Limb (tissue), 2 donors: ENCODE data around the gene ST3GAL5.

Experiments
- DNase-seq, 2 donors: peaks; one replicate each; pipeline ENCODE4 v3.0.0-alpha.2; 2016; ENCODE audit errors: extremely low spot score in 2 of 2

The ST3GAL5 gene

DNA sequence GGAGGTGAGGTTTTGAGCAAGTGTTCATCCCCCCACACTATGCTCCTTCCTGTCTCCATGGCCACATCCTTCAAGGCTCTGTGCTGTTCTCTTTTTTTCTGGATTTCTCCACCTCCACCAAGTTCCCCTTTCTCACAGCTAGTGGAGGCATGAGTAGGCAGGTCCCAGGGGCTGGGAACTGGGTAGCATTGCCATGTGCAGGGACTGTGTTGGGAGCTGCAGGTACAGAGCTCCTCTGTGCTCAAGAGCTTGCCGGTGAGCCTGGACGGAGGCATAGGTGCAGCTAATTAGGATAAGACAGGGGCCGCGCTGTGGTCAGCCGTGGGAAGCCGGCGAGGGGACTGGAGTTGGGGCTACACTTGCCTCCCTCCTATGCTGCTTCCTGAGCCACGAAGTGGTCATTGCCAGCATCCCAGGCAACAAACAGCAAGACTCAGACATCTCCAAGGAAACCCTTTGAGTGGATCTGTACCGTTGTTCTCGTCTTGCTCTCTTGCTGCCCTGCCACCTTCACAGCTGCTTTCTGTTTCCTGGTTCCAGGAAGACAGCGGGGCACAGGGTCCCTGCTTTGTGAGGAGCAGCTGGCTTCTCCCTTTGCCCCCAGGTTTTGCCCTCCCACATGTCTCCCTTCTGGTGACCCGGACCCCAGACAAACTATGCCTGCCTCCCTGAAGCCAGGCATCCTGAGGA is 98.1 kb downstream of the ST3GAL5 start:
- no peak for DNase-seq

DNA sequence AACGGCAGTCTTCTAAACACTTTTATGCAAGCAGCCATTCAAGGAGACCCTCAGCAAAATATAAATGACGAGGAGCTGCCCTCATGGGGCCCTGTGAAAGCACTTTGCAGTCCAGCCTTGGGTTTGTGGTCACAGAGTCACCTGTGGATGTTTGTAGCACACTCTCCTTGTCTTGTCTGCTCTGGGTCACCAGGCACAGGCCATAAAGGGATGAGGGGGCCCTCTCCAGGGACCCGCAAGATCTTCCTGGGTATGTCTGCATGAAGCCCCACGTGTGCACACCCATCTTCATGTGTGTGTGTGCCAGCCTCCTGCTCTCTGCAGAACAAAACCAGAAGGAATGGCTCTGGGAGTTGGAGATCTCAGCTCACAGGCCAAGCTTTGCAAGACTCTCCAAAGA is 98.8 kb downstream of the ST3GAL5 start:
- DNase-seq = no peak

DNA sequence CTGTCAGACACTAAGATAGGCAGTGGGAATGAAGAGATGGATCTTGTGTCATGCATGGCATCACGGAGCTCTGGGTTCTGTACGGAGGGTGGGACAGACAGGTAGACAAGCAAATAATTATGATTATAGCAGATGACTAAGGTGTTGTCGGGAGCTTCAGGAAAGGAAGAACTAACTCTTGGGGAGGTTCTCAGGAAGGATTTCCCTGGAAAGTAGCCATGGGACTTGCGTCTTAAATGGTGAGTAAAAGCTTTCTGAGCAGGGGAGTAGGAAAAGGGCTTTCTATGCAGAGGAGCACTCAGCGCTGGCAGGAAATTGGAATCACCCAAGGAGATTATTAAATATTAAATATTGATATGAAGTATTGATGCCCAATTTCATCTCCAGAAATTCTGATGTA is 99.5 kb downstream of the ST3GAL5 start:
- no peak for DNase-seq

DNA sequence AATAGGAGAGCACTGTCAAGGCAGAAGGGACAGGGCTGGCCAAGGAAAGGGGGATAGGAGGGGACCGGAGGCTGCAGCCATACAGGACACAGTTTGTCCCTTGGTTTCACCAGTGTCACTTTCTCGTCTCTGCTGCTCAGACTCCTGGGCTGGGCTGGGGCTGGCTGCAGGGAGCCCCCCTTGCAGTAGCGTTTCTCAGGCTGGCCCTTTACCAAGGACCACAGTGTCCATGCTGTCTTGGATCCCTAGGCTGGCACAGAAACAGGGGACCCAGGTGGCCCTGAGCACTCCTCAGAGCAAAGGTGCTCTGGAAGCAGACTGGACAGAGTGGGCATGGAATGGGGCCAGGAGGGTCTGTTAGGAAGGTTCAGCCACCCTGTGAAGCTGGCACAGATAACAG is 100.2 kb downstream of the ST3GAL5 start:
- no peak for DNase-seq

DNA sequence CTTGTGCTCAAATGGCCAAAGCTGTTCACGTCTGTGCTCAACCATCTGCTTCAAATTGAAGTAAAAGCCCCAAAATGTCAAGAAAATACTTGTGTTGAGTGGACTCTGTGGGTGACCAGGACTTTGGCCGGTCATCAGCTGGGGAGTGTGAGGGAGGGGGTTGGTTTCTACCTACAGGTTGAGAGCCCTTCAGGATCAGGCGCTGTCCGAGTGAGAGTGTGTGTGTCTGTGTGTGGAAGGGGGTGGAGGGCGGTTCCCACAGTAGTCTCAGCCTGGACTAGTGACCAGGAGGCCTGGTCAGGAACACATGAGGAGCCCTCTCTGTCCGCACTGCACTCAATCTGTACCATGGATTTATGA is 100.8 kb downstream of the ST3GAL5 start:
- DNase-seq = no peak

DNA sequence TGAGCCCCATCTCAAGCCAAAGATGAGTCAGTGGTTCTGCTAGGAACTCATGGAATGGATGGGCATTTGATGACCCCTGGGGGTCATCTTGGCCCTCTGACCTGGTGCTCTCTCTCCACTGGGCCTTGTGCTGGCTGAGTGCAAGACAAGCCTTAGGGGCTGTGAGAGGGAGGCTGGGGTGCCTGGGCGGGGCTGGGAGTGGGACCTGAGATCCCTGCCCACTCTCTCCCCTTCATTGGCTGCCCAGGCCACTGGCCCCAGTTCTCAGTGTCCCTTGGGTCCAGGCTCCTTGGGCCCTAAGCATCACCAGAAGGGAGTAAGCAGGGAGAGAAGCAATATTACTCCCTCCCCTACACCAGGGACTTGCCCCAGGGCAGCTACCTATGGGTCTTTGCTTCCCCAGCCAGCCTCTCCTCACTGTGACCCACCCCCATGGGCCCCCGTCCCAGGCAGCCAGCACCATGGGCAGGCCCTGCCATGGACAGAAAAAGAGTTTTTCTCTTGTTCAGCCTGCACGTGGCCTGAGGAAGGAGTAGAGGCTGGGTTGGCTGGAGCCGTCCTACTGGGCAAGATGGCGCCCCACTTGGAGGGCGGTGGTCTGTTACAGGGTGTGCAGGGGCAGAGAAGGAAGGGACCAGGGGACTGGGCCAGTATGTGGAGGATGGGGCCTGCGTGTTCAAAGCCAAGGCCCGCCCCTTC is 101.4 kb downstream of the ST3GAL5 start:
- no peak for DNase-seq
